Prostate gland (tissue), 2 donors: ENCODE measurements around the gene TEX261.

Source experiments
- CTCF ChIP-seq, 4 experiments: fragments of 200-600 bp in 2 of 4; fragments of 450-650 bp in 2 of 4; sonication (generic) in 2 of 4; IDR thresholded peaks; 1 replicate in 3 of 4; 2 replicates in 1 of 4; pipeline ENCODE4 v1.5.1; 2016 to 2019; ENCODE audit warnings: antibody characterized with exemption in 4 of 4, mild to moderate bottlenecking in 2 of 4, moderate library complexity in 2 of 4
- POLR2A ChIP-seq: fragments of 450-650 bp; IDR thresholded peaks from one replicate; pipeline ENCODE4 v1.6.1; 2016; ENCODE audit warnings: antibody characterized with exemption, mild to moderate bottlenecking
- POLR2AphosphoS5 ChIP-seq: sonication (generic); formaldehyde crosslinking; IDR thresholded peaks from one replicate; pipeline ENCODE4 v1.6.1; 2017; ENCODE audit warnings: antibody characterized with exemption

GRCh38 chr2:71005271-71006202 is 10.9 kb upstream of the TEX261 start:
- TF ChIP-seq POLR2A, result no peak
- TF ChIP-seq CTCF (IDR thresholded peaks at IDR 0.05), result no peak
- TF ChIP-seq POLR2AphosphoS5, result no peak
